ENCODE results near the gene COX18. TPM values are rescaled to one million over a fixed set of nuclear protein-coding genes. Genes with fewer than 3 reads are reported as not detected.

Gene COX18
- polyA plus RNA-seq, 1 donor (not counting 4 experiments of a cell fraction or from before 2014, with no cell fraction given), result 11.4 TPM

GRCh38 chr4:73099143-73099542 is 29.6 kb upstream of the COX18 start:
- no peaks in the 10 kb centered on the region for H3K9me3 ChIP-seq (ENCODE audit: control insufficient read depth, low read depth, low read length)
- H2AFZ ChIP-seq (ENCODE audit: control insufficient read depth, low read length), result no peak overlapping the region
- H4K20me1 ChIP-seq (ENCODE audit: control insufficient read depth, extremely low read depth, insufficient read depth, low read length), result no peaks in the 10 kb centered on the region
- H3K4me1 ChIP-seq (ENCODE audit: control insufficient read depth, extremely low read depth, insufficient read depth, low read length), result no peaks in the 10 kb centered on the region
- no peak overlapping the region for H3K27ac ChIP-seq (ENCODE audit: control insufficient read depth, insufficient read depth, low read length)
- H3K9ac ChIP-seq (ENCODE audit: control insufficient read depth, extremely low read depth, insufficient read depth, low read length), result no peak overlapping the region
- peaks cover 8 to 12% of the 10 kb centered on the region in 2 experiments for H3K36me3 ChIP-seq (ENCODE audit: control insufficient read depth in 2 of 2, extremely low read depth in 1 of 2, insufficient read depth in 2 of 2, low read length in 2 of 2)
- dilution Hi-C loops (cut with MboI; ENCODE audit: extremely low pct_ligation_motif_present, low sequenced_read_pairs), result no loop called here
- no peaks in the 10 kb centered on the region for H3K79me2 ChIP-seq (ENCODE audit: control insufficient read depth, insufficient read depth, low read length)
- DNase-seq (ENCODE audit: low read depth, low spot score) (no peak), FAIRE-seq (no peak)
- TF ChIP-seq CTCF (optimal IDR thresholded peaks at IDR 0.05 in 1 of 3, IDR thresholded peaks at IDR 0.05 in 1 of 3, conservative IDR thresholded peaks at IDR 0.05 in 1 of 3; ENCODE audit: extremely low read depth in 1 of 3, insufficient read depth in 2 of 3, low read length in 3 of 3), result no peak
- TF ChIP-seq EZH2 (IDR thresholded peaks at IDR 0.05; ENCODE audit: low read length), result no peak
- no peak overlapping the region for H3K4me3 ChIP-seq (ENCODE audit: control insufficient read depth in 2 of 3, extremely low read depth in 1 of 3, insufficient read depth in 2 of 3, low read depth in 1 of 3, low read length in 3 of 3)
- H3K27me3 ChIP-seq (ENCODE audit: control insufficient read depth, extremely low read depth, insufficient read depth, low read length), result no peaks in the 10 kb centered on the region
- no peaks in the 10 kb centered on the region for H3K9me1 ChIP-seq (ENCODE audit: control insufficient read depth, extremely low read depth, insufficient read depth, low read length)
- H3K4me2 ChIP-seq (ENCODE audit: control insufficient read depth, extremely low read depth, insufficient read depth, low read depth, low read length), result no peak overlapping the region

GRCh38 chr4:73098713-73099112 is 29.2 kb upstream of the COX18 start:
- Histone ChIP-seq H3K4me2 (ENCODE audit: control insufficient read depth, extremely low read depth, insufficient read depth, low read depth, low read length) (no peak overlapping the region), H3K4me1 (ENCODE audit: control insufficient read depth, extremely low read depth, insufficient read depth, low read length) (no peaks in the 10 kb centered on the region)

More at GRCh38 chr4:73098713-73099112, 29.2 kb upstream of the COX18 start:
- Histone ChIP-seq H3K27me3 (ENCODE audit: control insufficient read depth, extremely low read depth, insufficient read depth, low read length) (no peaks in the 10 kb centered on the region), H3K4me3 (ENCODE audit: control insufficient read depth in 2 of 3, extremely low read depth in 1 of 3, insufficient read depth in 2 of 3, low read depth in 1 of 3, low read length in 3 of 3) (no peak overlapping the region), H4K20me1 (ENCODE audit: control insufficient read depth, extremely low read depth, insufficient read depth, low read length) (no peaks in the 10 kb centered on the region), H3K79me2 (ENCODE audit: control insufficient read depth, insufficient read depth, low read length) (no peaks in the 10 kb centered on the region), H3K9ac (ENCODE audit: control insufficient read depth, extremely low read depth, insufficient read depth, low read length) (no peak overlapping the region), H3K27ac (ENCODE audit: control insufficient read depth, insufficient read depth, low read length) (no peak overlapping the region), H2AFZ (ENCODE audit: control insufficient read depth, low read length) (no peak overlapping the region), H3K9me1 (ENCODE audit: control insufficient read depth, extremely low read depth, insufficient read depth, low read length) (no peaks in the 10 kb centered on the region), H3K36me3 (ENCODE audit: control insufficient read depth in 2 of 2, extremely low read depth in 1 of 2, insufficient read depth in 2 of 2, low read length in 2 of 2) (peaks cover 8 to 12% of the 10 kb centered on the region in 2 experiments), H3K9me3 (ENCODE audit: control insufficient read depth, low read depth, low read length) (no peaks in the 10 kb centered on the region)
- DNase-seq (ENCODE audit: low read depth, low spot score) (no peak), FAIRE-seq (no peak)
- dilution Hi-C loops (cut with MboI; ENCODE audit: extremely low pct_ligation_motif_present, low sequenced_read_pairs), result no loop called here
- TF ChIP-seq EZH2 (IDR thresholded peaks at IDR 0.05; ENCODE audit: low read length) (no peak), CTCF (optimal IDR thresholded peaks at IDR 0.05 in 1 of 3, IDR thresholded peaks at IDR 0.05 in 1 of 3, conservative IDR thresholded peaks at IDR 0.05 in 1 of 3; ENCODE audit: extremely low read depth in 1 of 3, insufficient read depth in 2 of 3, low read length in 3 of 3) (no peak)

All from keratinocyte (primary cell).